Epidermal melanocyte (primary cell): ENCODE data around the gene CHCT1.
A peak's percentile ranks its signal among the peaks of the same experiment; 100 is the strongest.

Experiments
- DNase-seq: peaks from one replicate; pipeline ENCODE4 v3.0.0; 2011; ENCODE audit warnings: low spot score; ENCODE audit not compliant: insufficient read length

The CHCT1 gene

DNA sequence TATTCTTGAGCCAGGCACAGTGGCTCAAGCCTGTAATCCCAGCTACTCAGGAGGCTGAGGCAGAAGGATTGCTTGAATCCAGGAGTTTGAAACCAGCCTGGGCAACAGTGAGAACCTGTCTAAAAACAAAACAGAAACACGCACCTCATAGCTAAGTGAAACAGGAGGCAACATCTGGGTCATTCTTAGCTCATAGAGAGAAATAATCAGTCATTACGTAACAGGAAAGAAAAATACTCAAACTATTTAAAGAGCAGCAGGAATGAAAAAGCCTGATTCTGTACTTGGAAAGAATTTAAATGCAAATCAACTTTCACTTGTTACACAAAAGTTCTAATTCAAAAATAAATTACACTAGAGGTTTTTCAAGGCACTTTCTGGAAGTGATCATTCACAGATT is 17.2 kb downstream of the CHCT1 start:
- DNase-seq = no peak

DNA sequence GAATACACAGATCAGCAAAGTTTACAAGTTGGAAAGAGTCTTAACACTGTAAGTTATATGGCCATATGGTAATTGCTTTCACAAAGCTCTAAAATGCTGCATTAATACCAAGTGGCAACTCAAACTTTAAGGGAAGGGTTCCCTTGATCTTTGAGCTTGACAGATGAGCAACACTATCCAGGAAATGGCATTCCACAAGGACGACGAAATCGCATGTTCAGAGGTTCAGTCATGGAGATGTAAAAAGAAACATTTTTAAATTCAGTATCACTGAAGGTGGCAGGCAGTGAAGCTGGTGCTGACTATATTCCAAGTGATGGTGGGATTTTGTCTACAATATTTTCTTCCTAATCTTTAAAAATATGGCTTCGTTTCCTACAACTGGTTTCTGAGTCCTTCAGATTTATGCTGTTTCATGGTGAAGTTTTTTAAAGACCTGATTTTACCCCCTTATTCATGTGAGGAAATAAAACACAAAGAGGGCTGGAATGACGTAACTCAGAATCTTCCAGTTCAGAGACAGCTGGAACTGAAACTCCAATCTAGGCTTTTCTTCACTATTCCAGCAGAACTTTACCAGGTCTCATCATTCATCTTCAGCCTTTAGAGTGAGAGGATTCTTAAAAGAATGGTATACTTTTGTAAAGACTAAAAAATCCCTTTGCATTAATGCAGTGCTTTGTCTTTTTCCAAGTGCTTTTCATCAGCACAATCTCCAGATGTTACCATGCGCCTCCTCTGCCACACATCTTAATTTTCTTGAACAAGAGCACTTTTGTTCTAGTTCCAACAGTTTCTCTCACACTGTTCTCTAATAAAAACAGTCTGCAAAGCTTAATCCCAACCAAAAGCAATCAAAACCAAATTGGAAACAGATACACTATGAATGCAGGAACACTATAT is 20.2 kb downstream of the CHCT1 start:
- peak; percentile 58 for DNase-seq

DNA sequence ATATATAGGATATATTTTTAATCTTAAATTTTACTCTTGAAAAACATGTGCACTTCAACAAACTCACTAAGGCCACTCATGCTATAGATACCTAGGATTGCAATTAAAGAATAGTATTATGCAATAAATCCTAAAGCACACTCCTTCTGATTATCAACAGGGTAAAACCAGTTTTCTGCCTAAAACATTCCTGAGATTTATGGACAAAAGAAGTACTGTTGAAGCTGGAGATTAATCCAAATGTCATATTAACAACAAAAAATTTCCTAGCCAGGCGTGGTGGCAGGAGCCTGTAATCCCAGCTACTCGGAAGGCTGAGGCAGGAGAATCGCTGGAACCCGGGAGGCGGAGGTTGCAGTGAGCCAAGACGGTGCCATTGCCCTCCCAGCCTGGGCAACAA is 21.4 kb downstream of the CHCT1 start:
- DNase-seq = no peak

DNA sequence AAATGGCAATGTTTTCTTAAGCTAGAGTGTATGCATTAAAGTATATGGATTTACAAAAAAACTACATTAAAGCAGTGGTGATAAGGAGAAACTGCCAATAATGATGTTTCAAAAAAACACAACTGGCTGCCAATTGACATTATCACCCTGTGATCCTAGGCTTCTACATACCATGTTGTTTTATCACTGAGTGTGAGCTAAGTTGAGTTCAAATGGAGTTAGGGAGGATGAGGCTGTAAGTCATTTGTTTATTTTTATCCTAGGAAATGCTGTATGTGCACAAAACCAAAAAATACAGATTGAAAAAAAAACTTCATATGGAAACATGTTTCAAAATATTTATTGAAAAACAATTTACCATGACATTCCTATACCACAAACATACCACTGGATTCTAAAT is 22.9 kb downstream of the CHCT1 start:
- no peak for DNase-seq

DNA sequence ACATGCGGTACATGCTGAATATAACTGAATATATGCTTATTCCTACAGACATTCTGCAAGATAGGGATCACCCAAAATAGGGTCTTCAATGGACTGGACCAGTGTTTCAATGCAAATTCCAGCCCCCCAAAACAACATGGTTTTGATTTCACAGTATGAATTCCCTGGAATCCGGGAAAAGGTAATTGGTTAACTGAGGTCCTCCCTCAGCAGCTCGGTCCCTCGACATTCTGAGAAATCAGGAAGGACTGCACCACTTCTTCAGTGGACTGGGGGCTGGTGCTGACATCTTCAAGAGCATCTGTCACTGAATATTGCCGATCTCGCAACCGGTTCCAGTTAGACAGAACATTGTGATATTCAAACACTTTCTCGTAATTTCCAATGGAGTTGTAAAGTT is 25.1 kb downstream of the CHCT1 start:
- no peak for DNase-seq

- no peak for DNase-seq
Observed at GRCh38 chr17:60451071-60451470, 28.8 kb downstream of the CHCT1 start.

GRCh38 chr17:60451965-60452364 is 29.7 kb downstream of the CHCT1 start:
- no peak for DNase-seq

DNA sequence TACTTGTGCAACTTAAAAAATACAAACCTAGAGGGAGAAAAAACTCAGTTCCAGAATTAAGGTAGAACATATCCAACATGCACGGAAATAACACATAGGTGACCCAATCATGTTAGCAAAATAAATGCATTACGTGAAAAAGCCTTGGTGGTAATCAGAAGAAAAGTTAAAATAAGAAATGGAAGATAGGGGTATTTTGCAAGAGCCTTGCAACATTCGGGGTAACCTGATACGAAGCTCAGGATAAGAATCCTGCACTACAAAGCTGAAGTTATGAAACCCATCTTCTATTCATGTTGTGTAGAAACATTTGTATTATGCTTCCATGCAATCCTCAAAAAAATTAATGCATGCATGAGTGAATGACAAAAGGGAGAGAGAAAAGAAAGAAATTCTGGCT is 33.1 kb downstream of the CHCT1 start:
- DNase-seq = no peak

GRCh38 chr17:60457148-60457547 is 34.9 kb downstream of the CHCT1 start:
- no peak for DNase-seq

DNA sequence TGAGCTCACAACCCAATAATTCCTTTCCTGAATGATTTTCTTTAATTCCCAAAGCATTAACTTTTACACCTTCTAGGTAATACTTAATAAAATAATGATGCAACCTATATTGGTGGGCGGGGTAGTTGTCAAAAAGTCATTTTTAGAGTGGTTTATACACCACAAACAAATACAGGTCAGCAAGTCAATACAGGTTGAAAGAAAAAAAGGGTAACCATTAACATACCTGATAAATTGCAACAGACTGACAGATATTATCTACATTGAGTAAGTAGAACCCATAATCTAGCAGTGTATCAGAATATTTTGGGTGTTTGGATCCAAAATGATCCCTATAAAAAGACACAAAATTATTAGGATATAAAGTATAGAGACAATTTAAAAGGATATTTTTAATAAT is 39.3 kb downstream of the CHCT1 start:
- DNase-seq = no peak

DNA sequence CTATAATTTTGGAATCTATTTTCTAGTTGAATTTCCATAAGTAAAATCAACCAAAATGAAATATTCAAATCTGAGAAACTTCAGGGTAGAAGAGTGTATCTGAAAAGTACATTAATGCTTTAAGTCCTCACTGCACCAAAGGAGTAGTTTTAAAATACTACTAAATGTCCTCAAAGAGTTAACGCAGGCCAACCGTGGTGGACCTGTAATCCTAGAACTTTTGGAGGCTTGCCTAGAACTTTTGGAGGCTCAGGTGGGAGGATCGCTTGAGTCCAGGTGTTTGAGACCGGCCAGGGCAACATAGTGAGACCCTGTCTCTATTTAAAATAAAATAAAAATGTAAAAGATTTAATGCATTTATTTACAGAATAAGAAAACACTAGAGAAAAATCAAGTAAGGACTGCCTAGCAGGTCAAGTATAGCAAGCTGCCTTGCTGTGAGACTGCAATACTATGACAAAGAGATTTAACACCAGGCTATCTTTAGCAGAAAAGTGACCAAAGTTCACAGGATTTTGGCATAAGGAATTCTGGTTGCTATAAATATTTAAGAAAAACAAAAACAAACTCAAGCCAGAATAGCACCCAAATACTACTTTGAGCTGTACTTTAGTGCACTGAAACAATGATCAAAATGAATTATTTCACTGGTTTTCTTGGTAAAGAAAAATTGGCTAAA is 41.0 kb downstream of the CHCT1 start:
- no peak for DNase-seq

GRCh38 chr17:60464343-60464742 is 42.1 kb downstream of the CHCT1 start:
- DNase-seq = no peak

DNA sequence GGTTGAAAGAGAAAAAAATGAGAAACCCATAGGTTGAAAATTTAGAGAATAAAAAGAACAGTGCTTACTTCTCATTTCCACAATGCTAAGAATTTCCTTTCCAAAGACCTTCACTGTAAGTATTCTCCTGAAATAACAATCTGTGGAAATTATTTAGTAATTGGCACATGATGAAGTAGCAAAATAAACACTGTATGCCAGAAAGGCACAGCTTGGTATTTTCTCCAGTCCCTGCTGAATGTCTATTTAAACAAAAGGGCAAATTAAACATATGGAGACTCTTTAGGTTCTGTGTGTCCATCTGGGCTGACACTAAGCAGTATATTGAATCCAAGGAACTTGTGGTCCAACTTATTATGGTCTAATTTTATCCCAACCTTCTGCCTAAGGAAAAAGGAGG is 46.1 kb downstream of the CHCT1 start:
- no peak for DNase-seq

- no peak for DNase-seq
Observed at GRCh38 chr17:60471451-60471850, 49.2 kb downstream of the CHCT1 start.

GRCh38 chr17:60472449-60472848 is 50.2 kb downstream of the CHCT1 start:
- DNase-seq = no peak

DNA sequence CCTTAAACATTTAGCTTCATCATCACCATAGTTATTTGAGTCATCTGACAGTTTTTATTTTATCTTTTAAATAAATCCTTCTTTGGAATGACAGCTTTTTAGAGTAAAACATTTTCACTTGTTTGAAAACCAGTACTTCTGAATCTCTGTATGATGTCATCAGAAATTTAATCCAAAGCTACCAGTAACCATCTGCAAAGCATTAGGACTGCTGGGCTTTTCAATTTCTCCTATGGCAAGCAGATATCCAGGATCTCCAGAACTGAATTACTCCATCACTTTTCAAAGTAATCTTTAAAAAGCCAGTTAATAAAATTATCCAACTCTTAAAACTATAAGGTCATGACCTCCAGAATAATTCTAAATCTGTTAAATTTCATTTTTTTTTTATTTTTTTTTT is 51.5 kb downstream of the CHCT1 start:
- no peak for DNase-seq
